Measurements from ENCODE around the gene USP5. TPM values are rescaled to one million over a fixed set of nuclear protein-coding genes. Genes with fewer than 3 reads are reported as not detected.
"Not testable (repeated sequence)": the region's sequence is repeated elsewhere in the genome, so short reads cannot be mapped to it uniquely, and the experiment has no call there.

USP5 gene
- total RNA-seq, 4 donors from 2014 or later = 41.0 to 94.1 (median 47.1) TPM

GRCh38 chr12:6890789-6891645 lies 39.1 kb downstream of the USP5 start:
- DNase-seq = peak; percentile 99
- Histone ChIP-seq H3K4me3 (peak overlapping the region; percentile 43 to 62 (median 47)), H3K27ac (peak overlapping the region; percentile 82 to 91 (median 87)), H3K36me3 (no peaks in the 10 kb centered on the region), H3K9me3 (no peaks in the 10 kb centered on the region), H3K4me1 (peaks cover 0 to 3% (median 0%) of the 10 kb centered on the region in 4 donors), H3K27me3 (no peaks in the 10 kb centered on the region)
- TF ChIP-seq POLR2A (IDR thresholded peaks at IDR 0.05) = peak; percentile 43 to 54
- TF ChIP-seq, protein P1, sequence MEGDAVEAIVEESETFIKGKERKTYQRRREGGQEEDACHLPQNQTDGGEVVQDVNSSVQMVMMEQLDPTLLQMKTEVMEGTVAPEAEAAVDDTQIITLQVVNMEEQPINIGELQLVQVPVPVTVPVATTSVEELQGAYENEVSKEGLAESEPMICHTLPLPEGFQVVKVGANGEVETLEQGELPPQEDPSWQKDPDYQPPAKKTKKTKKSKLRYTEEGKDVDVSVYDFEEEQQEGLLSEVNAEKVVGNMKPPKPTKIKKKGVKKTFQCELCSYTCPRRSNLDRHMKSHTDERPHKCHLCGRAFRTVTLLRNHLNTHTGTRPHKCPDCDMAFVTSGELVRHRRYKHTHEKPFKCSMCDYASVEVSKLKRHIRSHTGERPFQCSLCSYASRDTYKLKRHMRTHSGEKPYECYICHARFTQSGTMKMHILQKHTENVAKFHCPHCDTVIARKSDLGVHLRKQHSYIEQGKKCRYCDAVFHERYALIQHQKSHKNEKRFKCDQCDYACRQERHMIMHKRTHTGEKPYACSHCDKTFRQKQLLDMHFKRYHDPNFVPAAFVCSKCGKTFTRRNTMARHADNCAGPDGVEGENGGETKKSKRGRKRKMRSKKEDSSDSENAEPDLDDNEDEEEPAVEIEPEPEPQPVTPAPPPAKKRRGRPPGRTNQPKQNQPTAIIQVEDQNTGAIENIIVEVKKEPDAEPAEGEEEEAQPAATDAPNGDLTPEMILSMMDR (IDR thresholded peaks at IDR 0.05) = peak; percentile 92 to 98 (median 94)

GRCh38 chr12:6891646-6892001 lies 39.7 kb downstream of the USP5 start:
- H3K27ac ChIP-seq = peak overlapping the region; percentile 82 to 91 (median 87)
- H3K4me1 ChIP-seq = peaks cover 0 to 3% (median 0%) of the 10 kb centered on the region in 4 donors
- H3K36me3 ChIP-seq = no peaks in the 10 kb centered on the region
- no peaks in the 10 kb centered on the region for H3K9me3 ChIP-seq
- no peaks in the 10 kb centered on the region for H3K27me3 ChIP-seq
- peak overlapping the region; percentile 43 to 62 (median 47) for H3K4me3 ChIP-seq
- TF ChIP-seq, protein P1 (IDR thresholded peaks at IDR 0.05) = no peak
- TF ChIP-seq POLR2A (IDR thresholded peaks at IDR 0.05) = no peak
- no peak for DNase-seq

DNA sequence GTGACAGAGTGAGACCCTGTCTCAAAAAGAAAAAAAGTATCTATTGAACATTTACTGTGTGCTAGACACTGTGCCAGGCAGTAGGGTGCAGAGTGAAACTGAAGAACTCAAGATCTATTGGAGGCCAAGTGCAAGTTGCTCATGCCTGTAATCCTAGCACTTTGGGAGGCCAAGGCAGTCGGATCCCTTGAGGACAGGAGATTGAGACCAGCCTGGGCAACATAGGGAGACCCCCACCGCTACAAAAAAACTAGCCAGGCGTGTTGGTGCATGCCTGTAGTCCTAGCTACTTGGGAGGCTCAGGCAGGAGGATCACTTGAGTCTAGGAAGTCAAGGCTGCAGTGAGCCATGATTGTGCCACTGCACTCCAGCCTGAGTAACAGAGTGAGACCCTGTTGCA lies 40.7 kb downstream of the USP5 start:
- not testable (repeated sequence) for H3K27ac ChIP-seq, H3K27me3 ChIP-seq, H3K4me3 ChIP-seq, H3K9me3 ChIP-seq, DNase-seq, H3K36me3 ChIP-seq, H3K4me1 ChIP-seq

DNA sequence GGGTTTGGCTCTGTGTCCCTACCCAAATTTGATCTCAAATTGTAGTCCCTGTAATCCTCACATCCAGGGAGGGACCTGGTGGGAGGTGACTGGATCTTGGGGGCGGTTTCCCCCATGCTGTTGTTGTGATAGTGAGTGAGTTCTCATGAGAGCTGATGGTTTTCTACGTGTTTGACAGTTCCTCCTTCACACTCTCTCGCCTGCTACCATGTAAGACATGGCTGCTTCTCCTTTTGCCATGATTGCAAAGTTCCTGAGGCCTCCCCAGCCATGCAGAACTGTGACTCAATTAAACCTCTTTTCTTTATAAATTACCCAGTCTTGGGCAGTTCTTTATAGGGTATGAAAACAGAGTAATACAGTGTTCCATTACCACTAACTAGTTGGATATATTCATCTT lies 42.4 kb downstream of the USP5 start:
- Histone ChIP-seq H3K27ac (no peak overlapping the region), H3K36me3 (no peaks in the 10 kb centered on the region), H3K27me3 (no peaks in the 10 kb centered on the region), H3K4me3 (no peak overlapping the region), H3K4me1 (peaks cover 0 to 3% (median 0%) of the 10 kb centered on the region in 4 donors), H3K9me3 (no peaks in the 10 kb centered on the region)
- TF ChIP-seq, protein P1 (IDR thresholded peaks at IDR 0.05) = no peak
- no peak for TF ChIP-seq POLR2A (IDR thresholded peaks at IDR 0.05)
- DNase-seq = no peak

DNA sequence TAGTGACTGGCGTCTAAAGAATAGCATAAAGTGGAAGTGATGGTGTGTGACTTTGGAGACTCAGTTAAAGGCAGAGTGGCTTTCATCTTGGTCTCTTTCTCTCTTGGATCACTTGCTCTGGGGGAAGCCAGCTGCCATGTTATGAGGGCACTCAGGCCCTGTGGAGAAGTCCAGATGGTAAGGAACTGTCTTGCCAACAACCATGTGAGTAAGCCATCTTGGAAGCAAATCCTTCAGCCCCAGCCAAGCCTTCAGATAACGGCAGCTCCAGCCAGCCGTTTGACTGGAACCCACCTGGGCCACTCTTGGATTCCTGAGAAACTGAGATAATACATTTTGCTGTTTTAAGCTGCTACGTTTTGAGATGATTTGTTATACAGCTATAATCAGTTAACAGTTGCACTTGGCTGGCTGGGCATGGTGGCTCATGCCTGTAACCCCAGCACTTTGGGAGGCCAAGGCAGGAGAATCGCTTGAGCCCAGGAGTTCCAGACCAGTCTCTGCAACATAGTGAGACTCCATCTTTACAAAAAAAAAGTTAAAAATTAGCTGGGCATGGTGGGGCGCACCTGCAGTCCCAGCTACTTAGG lies 45.0 kb downstream of the USP5 start:
- Histone ChIP-seq H3K36me3 (no peaks in the 10 kb centered on the region), H3K9me3 (no peaks in the 10 kb centered on the region), H3K4me3 (no peak overlapping the region), H3K27ac (no peak overlapping the region), H3K27me3 (no peaks in the 10 kb centered on the region), H3K4me1 (peaks cover 0 to 12% (median 4%) of the 10 kb centered on the region in 4 donors)
- no peak for DNase-seq
- no peak for TF ChIP-seq POLR2A (IDR thresholded peaks at IDR 0.05)
- TF ChIP-seq, protein P1 (IDR thresholded peaks at IDR 0.05) = no peak

DNA sequence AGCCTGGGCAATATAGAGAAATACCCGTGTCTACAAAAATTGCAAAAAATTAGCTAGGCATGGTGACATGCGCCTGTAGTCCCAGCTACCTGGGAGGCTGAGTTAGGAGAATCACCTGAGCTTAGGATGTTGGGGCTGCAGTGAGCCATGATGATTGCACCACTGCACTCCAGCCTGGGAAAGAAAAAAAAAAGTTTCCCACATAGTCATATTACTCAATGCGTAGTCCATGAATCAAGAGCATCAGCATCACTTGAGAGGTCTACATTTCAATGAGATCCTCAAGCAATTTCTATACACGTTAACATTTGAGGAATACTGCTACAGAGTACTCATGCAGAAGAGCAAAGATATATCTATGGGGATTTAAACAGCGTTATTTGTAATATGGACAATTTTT lies 47.5 kb downstream of the USP5 start:
- Histone ChIP-seq H3K4me3 (no peak overlapping the region), H3K36me3 (no peaks in the 10 kb centered on the region), H3K27me3 (no peaks in the 10 kb centered on the region), H3K4me1 (peaks cover 0 to 12% (median 5%) of the 10 kb centered on the region in 4 donors), H3K27ac (no peak overlapping the region), H3K9me3 (no peaks in the 10 kb centered on the region)
- DNase-seq = no peak
- TF ChIP-seq, protein P1 (IDR thresholded peaks at IDR 0.05) = no peak
- TF ChIP-seq POLR2A (IDR thresholded peaks at IDR 0.05) = no peak

All from Peyer's patch (tissue), 4 donors.